HCT116 (cell line): Measurements from ENCODE around the gene NCBP1. TPM values are rescaled to one million over a fixed set of nuclear protein-coding genes. Genes with fewer than 3 reads are reported as not detected.

Experiments
- ATAC-seq: fragments of 200-7000 bp; cut with Tn5 transposase; 2 replicates; pipeline ENCODE4 v1.9.1; 2020; ENCODE audit warnings: mild to moderate bottlenecking, moderate library complexity
- BruUV-seq: library from RNA; stranded (reverse); fragments of 400-500 nt; replicated peaks from 2 replicates; lab custom pipeline; 2021; lab: Mats Ljungman, UMichigan
- CTCF ChIA-PET: fragments of 300-600 bp; sonication (Branson Sonifier 250); formaldehyde crosslinking; loops from one replicate; lab custom pipeline; 2021; ENCODE audit warnings: antibody characterized with exemption; lab: Charles Lee
- POLR2A ChIA-PET: fragments of 300-600, 350-600 bp; sonication (Branson Sonifier 250); formaldehyde crosslinking; loops from one replicate; lab custom pipeline; 2021; ENCODE audit warnings: antibody characterized with exemption; lab: Charles Lee
- RAD21 ChIA-PET, 2 experiments: fragments of 300-600 bp; sonication (Branson Sonifier 250); formaldehyde crosslinking; loops; one replicate each; lab custom pipeline; 2023; ENCODE audit warnings: low total read pairs in 2 of 2; ENCODE audit not compliant: uncharacterized antibody in 2 of 2, unreplicated experiment in 2 of 2, low non-redundant PET in 1 of 2; lab: Charles Lee
- DNase-seq: peaks from one replicate; pipeline ENCODE4 v3.0.0-alpha.2; 2010; ENCODE audit warnings: low read depth, low spot score
- H2AFZ ChIP-seq: fragments of 200-600 bp; shearing (Covaris generic), sonication (generic); 2 replicates; pipeline ENCODE4 v1.6.1; 2017; ENCODE audit warnings: low read depth, mixed run types, mixed read lengths, antibody characterized with exemption, low read length; ENCODE audit not compliant: poor library complexity, severe bottlenecking
- H3K27ac ChIP-seq: 2 replicates; pipeline ENCODE4 v1.5.1; 2012; ENCODE audit warnings: low read depth, low read length
- H3K27me3 ChIP-seq: fragments of 200-600 bp; sonication (generic); 2 replicates; pipeline ENCODE4 v1.6.1; 2016; ENCODE audit warnings: mixed run types, low read length, mixed read lengths; ENCODE audit not compliant: insufficient read depth
- H3K36me3 ChIP-seq, 2 experiments: fragments of 200-500 bp in 1 of 2; fragments of 200-600 bp in 1 of 2; sonication (Bioruptor generic) in 1 of 2; sonication (generic) in 1 of 2; 2 replicates each; pipeline versions ENCODE4 v1.5.1 to v1.6.1; 2014 to 2016; ENCODE audit warnings: low read length in 2 of 2, inconsistent platforms in 1 of 2, mixed read lengths in 1 of 2, mixed run types in 1 of 2; ENCODE audit not compliant: insufficient read depth in 2 of 2, control insufficient read depth in 1 of 2
- H3K4me1 ChIP-seq, 2 experiments: fragments of 200-600 bp in 1 of 2; sonication (generic) in 1 of 2; 2 replicates each; pipeline versions ENCODE4 v1.5.1 to v1.6.1; 2012 to 2017; ENCODE audit warnings: low read length in 2 of 2, inconsistent platforms in 1 of 2, mild to moderate bottlenecking in 1 of 2, mixed read lengths in 1 of 2, mixed run types in 1 of 2, moderate library complexity in 1 of 2; ENCODE audit not compliant: insufficient read depth in 2 of 2, control insufficient read depth in 1 of 2
- H3K4me2 ChIP-seq: fragments of 200-600 bp; sonication (generic); 2 replicates; pipeline ENCODE4 v1.6.1; 2017; ENCODE audit warnings: mixed run types, low read length, mixed read lengths
- H3K4me3 ChIP-seq, 2 experiments: fragments of 200-600 bp in 1 of 2; sonication (generic) in 1 of 2; replicated peaks in 1 of 2; 2 replicates each; pipeline ENCODE4 v1.5.1; 2011 to 2016; ENCODE audit warnings: low read length in 2 of 2, control low read depth in 1 of 2, low read depth in 1 of 2, mild to moderate bottlenecking in 1 of 2, mixed read lengths in 1 of 2, mixed run types in 1 of 2
- H3K79me2 ChIP-seq: fragments of 200-600 bp; sonication (generic); 2 replicates; pipeline ENCODE4 v1.6.1; 2017; ENCODE audit warnings: mild to moderate bottlenecking, mixed run types, low read length, moderate library complexity, mixed read lengths; ENCODE audit not compliant: insufficient read depth
- H3K9ac ChIP-seq: fragments of 200-600 bp; sonication (generic); 2 replicates; pipeline ENCODE4 v1.6.1; 2016; ENCODE audit warnings: low read length, mixed read lengths
- H3K9me2 ChIP-seq: fragments of 200-600 bp; sonication (generic), shearing (Covaris generic); 2 replicates; pipeline ENCODE4 v1.6.1; 2017; ENCODE audit warnings: mixed run types, mild to moderate bottlenecking, moderate library complexity; ENCODE audit not compliant: insufficient read depth
- H3K9me3 ChIP-seq, 2 experiments: fragments of 200-500 bp in 1 of 2; fragments of 200-600 bp in 1 of 2; sonication (Bioruptor generic) in 1 of 2; sonication (generic) in 1 of 2; 2 replicates each; pipeline ENCODE4 v1.6.1; 2014 to 2017; ENCODE audit warnings: low read length in 2 of 2, mixed read lengths in 2 of 2, inconsistent platforms in 1 of 2, low read depth in 1 of 2, mild to moderate bottlenecking in 1 of 2, mixed run types in 1 of 2, moderate library complexity in 1 of 2; ENCODE audit not compliant: control insufficient read depth in 1 of 2, insufficient read depth in 1 of 2
- H4K20me1 ChIP-seq: fragments of 200-600 bp; sonication (generic), shearing (Covaris generic); 2 replicates; pipeline ENCODE4 v1.6.1; 2017; ENCODE audit warnings: mixed run types, mild to moderate bottlenecking, moderate library complexity; ENCODE audit not compliant: insufficient read depth
- ATF3 ChIP-seq: IDR thresholded peaks from 2 replicates; pipeline ENCODE4 v1.6.1; 2012
- CEBPB ChIP-seq: IDR thresholded peaks from 2 replicates; pipeline ENCODE4 v1.6.1; 2012; ENCODE audit warnings: low read depth
- ELF1 ChIP-seq: IDR thresholded peaks from 2 replicates; pipeline ENCODE4 v1.6.1; 2012; ENCODE audit warnings: low read depth, borderline replicate concordance
- EZH2phosphoT487 ChIP-seq: fragments of 200-600 bp; IDR thresholded peaks from 2 replicates; pipeline ENCODE4 v1.6.1; 2018; ENCODE audit warnings: antibody characterized with exemption, borderline replicate concordance
- FOSL1 ChIP-seq: IDR thresholded peaks from 2 replicates; pipeline ENCODE4 v1.6.1; 2012; ENCODE audit warnings: low read depth
- JUND ChIP-seq: IDR thresholded peaks from 2 replicates; pipeline ENCODE4 v1.6.1; 2012
- MAX ChIP-seq: IDR thresholded peaks from 2 replicates; pipeline ENCODE4 v1.6.1; 2012
- POLR2A ChIP-seq: IDR thresholded peaks from 2 replicates; pipeline ENCODE4 v1.7.0; 2011; ENCODE audit warnings: borderline replicate concordance; ENCODE audit not compliant: insufficient read depth, insufficient read length; ENCODE audit errors: extremely low read depth
- YY1 ChIP-seq: IDR thresholded peaks from 2 replicates; pipeline ENCODE4 v1.6.1; 2011; ENCODE audit warnings: low read length, low read depth, moderate library complexity, mild to moderate bottlenecking; ENCODE audit not compliant: insufficient replicate concordance; ENCODE audit errors: extremely low read depth
- ZNF274 ChIP-seq: fragments of 200-500 bp; sonication (Bioruptor generic); IDR thresholded peaks from 2 replicates; pipeline ENCODE4 v1.6.1; 2014; ENCODE audit warnings: mild to moderate bottlenecking, low read depth, low read length, inconsistent platforms
- intact Hi-C: fragments of 100-400 bp; cut with micrococcal nuclease; formaldehyde crosslinking; loops from 2 replicates; pipeline ENCODE4 v1.10.0; 2022
- total RNA-seq: library from RNA; stranded (reverse); gene quantifications from one replicate; pipeline ENCODE4 v1.2.1, GENCODE V29; 2021; ENCODE audit not compliant: unreplicated experiment

NCBP1 gene
- total RNA-seq, 1 experiment from 2014 or later = 32.9 TPM

- POLR2A ChIA-PET = no interaction called here
- Histone ChIP-seq H2AFZ (no peak overlapping the region), H3K36me3 (no peaks in the 10 kb centered on the region), H4K20me1 (no peaks in the 10 kb centered on the region), H3K79me2 (no peaks in the 10 kb centered on the region)
- TF ChIP-seq JUND (no peak), ZNF274 (no peak), MAX (no peak), FOSL1 (no peak), EZH2phosphoT487 (no peak), POLR2A (no peak), ATF3 (no peak), CEBPB (no peak), ELF1 (no peak), YY1 (no peak)
- TF ChIP-seq, all 23 proteins: peak for 0
- Histone ChIP-seq H3K4me1 (peaks cover 23 to 33% of the 10 kb centered on the region in 2 experiments), H3K27me3 (no peaks in the 10 kb centered on the region), H3K27ac (no peak overlapping the region), H3K9me3 (no peaks in the 10 kb centered on the region), H3K4me2 (no peak overlapping the region), H3K9ac (no peak overlapping the region), H3K4me3 (no peak overlapping the region), H3K9me2 (no peaks in the 10 kb centered on the region)
- ATAC-seq (no peak), DNase-seq (no peak)
- intact Hi-C loops = no loop called here
- RAD21 ChIA-PET = no interaction called here
- CTCF ChIA-PET = no interaction called here
- BruUV-seq = no TSS peak
Measured at GRCh38 chr9:97706246-97706645, 72.6 kb downstream of the NCBP1 start.
